ENCODE results near the gene CARMIL1. TPM values are rescaled to one million over a fixed set of nuclear protein-coding genes. Genes with fewer than 3 reads are reported as not detected.
A peak's percentile ranks its signal among the peaks of the same experiment; 100 is the strongest.

CARMIL1 gene
- total RNA-seq, 1 experiment from 2014 or later, result 23.6 TPM

DNA sequence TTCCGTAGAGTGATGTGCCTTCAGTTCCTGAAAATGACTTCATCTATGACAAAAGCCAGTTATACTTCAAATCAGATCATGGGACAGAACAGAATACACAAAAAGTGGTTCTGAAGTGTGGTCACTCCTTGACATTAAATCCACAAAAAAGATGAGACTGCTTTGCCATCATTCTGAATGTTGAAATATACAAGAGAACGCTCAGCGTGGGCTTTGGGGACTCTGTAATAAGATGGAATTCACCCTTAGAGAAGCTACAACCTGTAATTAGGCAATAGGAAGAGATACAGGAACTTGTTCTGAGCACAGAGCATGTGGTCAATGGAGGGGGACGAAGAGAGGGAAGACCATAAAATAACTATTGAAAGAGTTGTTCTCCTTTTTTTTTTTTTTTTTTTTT lies 184.3 kb downstream of the CARMIL1 start:
- H3K27me3 Mint-ChIP-seq (ENCODE audit: low read depth), result no peaks in the 10 kb centered on the region
- no peaks in the 10 kb centered on the region for H3K79me1 ChIP-seq (ENCODE audit: insufficient read depth, low read depth, low read length, poor library complexity, severe bottlenecking)
- no peak overlapping the region for H3K9ac ChIP-seq (ENCODE audit: extremely low read depth, insufficient read length, low read length)
- DNase-seq, result no peak
- H2BK20ac ChIP-seq (ENCODE audit: low read depth, low read length, poor library complexity, severe bottlenecking), result no peak overlapping the region
- no peaks in the 10 kb centered on the region for H4K20me1 ChIP-seq (ENCODE audit: control insufficient read depth, insufficient read depth, insufficient read length)
- H3K4me3 Mint-ChIP-seq, result no peak overlapping the region; a peak in 1 of 5 replicates
- peak overlapping the region in 2 of 3 experiments; percentile 13 to 96; a peak in 4 of 7 replicates for H3K27ac Mint-ChIP-seq
- no CpG with 5 or more reads among the region's 4 CpGs for WGBS (ENCODE audit: extremely low coverage, insufficient read length, low lambda C conversion rate)
- H4K5ac ChIP-seq (ENCODE audit: insufficient read length, low read depth, low read length), result no peak overlapping the region
- no peak overlapping the region for H3K18ac ChIP-seq (ENCODE audit: insufficient read length, low read depth, low read length)
- no peaks in the 10 kb centered on the region for H3K9me3 Mint-ChIP-seq
- no peak overlapping the region for H3K23ac ChIP-seq (ENCODE audit: insufficient read length, low read depth, low read length)
- no peak overlapping the region for H2AFZ ChIP-seq (ENCODE audit: low read length)
- no peaks in the 10 kb centered on the region for H3K9me3 ChIP-seq (ENCODE audit: control insufficient read depth, low read depth, low read length)
- H3K4me1 ChIP-seq (ENCODE audit: insufficient read depth, low read length), result peaks cover 4% of the 10 kb centered on the region; the same call in 1 of the 2 replicates
- no peak overlapping the region for H2BK5ac ChIP-seq (ENCODE audit: insufficient read length, low read length)
- no peak overlapping the region for H3K56ac ChIP-seq (ENCODE audit: insufficient read length, low read depth, low read length)
- H4K91ac ChIP-seq (ENCODE audit: insufficient read length, low read depth, low read length), result no peak overlapping the region
- no peak overlapping the region for H3K14ac ChIP-seq (ENCODE audit: insufficient read depth, low read length)
- TF ChIP-seq, protein P1, sequence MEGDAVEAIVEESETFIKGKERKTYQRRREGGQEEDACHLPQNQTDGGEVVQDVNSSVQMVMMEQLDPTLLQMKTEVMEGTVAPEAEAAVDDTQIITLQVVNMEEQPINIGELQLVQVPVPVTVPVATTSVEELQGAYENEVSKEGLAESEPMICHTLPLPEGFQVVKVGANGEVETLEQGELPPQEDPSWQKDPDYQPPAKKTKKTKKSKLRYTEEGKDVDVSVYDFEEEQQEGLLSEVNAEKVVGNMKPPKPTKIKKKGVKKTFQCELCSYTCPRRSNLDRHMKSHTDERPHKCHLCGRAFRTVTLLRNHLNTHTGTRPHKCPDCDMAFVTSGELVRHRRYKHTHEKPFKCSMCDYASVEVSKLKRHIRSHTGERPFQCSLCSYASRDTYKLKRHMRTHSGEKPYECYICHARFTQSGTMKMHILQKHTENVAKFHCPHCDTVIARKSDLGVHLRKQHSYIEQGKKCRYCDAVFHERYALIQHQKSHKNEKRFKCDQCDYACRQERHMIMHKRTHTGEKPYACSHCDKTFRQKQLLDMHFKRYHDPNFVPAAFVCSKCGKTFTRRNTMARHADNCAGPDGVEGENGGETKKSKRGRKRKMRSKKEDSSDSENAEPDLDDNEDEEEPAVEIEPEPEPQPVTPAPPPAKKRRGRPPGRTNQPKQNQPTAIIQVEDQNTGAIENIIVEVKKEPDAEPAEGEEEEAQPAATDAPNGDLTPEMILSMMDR (conservative IDR thresholded peaks at IDR 0.05), result no peak
- peaks cover 0 to 3% (median 0%) of the 10 kb centered on the region in 3 experiments; a peak in 3 of 7 replicates for H3K36me3 Mint-ChIP-seq (ENCODE audit: insufficient read depth in 1 of 3, low read depth in 3 of 3)
- H3K4ac ChIP-seq (ENCODE audit: low read depth, low read length), result no peak overlapping the region
- H2AK5ac ChIP-seq (ENCODE audit: insufficient read length, low read length), result no peak overlapping the region
- peaks cover 38 to 42% of the 10 kb centered on the region in 2 experiments for H3K4me1 Mint-ChIP-seq
- H2BK120ac ChIP-seq (ENCODE audit: low read depth, low read length, poor library complexity, severe bottlenecking), result no peak overlapping the region
- H3K23me2 ChIP-seq (ENCODE audit: insufficient read length, low read depth, low read length, poor library complexity, severe bottlenecking), result peaks cover 4% of the 10 kb centered on the region
- no peak overlapping the region for H3K27ac ChIP-seq (ENCODE audit: insufficient read length, low read depth, low read length)
- no peaks in the 10 kb centered on the region for H3K79me2 ChIP-seq (ENCODE audit: insufficient read depth, low read length)
- no peaks in the 10 kb centered on the region for H3K27me3 ChIP-seq (ENCODE audit: insufficient read depth, low read length)
- H2BK15ac ChIP-seq (ENCODE audit: low read depth, low read length), result no peak overlapping the region
- H3T11ph ChIP-seq (ENCODE audit: low read length), result no peak overlapping the region
- no peak overlapping the region for H2BK12ac ChIP-seq (ENCODE audit: insufficient read length, low read depth, low read length)
- H3K4me2 ChIP-seq (ENCODE audit: insufficient read depth, insufficient read length, low read length), result no peak overlapping the region
- H4K8ac ChIP-seq (replicated peaks; ENCODE audit: insufficient read length, low read depth, low read length), result no peak overlapping the region

Measured in H9 (cell line).